HEK293 (cell line): Measurements from ENCODE around the gene NDUFB11.

Experiments used
- TCF7L2 ChIP-seq: IDR thresholded peaks from 2 replicates; pipeline ENCODE4 v1.6.1; 2011; ENCODE audit warnings: low read depth, mild to moderate bottlenecking, inconsistent platforms, low read length, moderate library complexity, borderline replicate concordance
- ZBTB6 ChIP-seq: fragments of 450-650 bp; formaldehyde crosslinking; IDR thresholded peaks from 2 replicates; pipeline ENCODE4 v1.5.1; 2017; ENCODE audit warnings: missing biosample characterization, missing genetic modification characterization
- ZNF121 ChIP-seq: fragments of 450-650 bp; formaldehyde crosslinking; IDR thresholded peaks from 2 replicates; pipeline ENCODE4 v1.5.1; 2016; ENCODE audit warnings: missing biosample characterization, missing genetic modification characterization
- ZNF138 ChIP-seq: fragments of 450-650 bp; formaldehyde crosslinking; IDR thresholded peaks from 2 replicates; pipeline ENCODE4 v1.5.1; 2016; ENCODE audit warnings: missing biosample characterization, missing genetic modification characterization, borderline replicate concordance
- ZSCAN30 ChIP-seq: fragments of 450-650 bp; IDR thresholded peaks from 2 replicates; pipeline ENCODE4 v1.5.1; 2018; ENCODE audit warnings: missing biosample characterization, mild to moderate bottlenecking, missing genetic modification characterization, moderate library complexity
- TF ChIP-seq, protein P1 (sequence below): fragments of 450-650 bp; formaldehyde crosslinking; IDR thresholded peaks from 2 replicates; pipeline ENCODE4 v1.5.1; 2016; ENCODE audit warnings: missing biosample characterization, missing genetic modification characterization
- TF ChIP-seq, protein P2 (sequence below): fragments of 450-650 bp; formaldehyde crosslinking; IDR thresholded peaks from 2 replicates; pipeline ENCODE4 v1.5.0; 2017; ENCODE audit warnings: missing biosample characterization, missing genetic modification characterization, borderline replicate concordance
- TF ChIP-seq, protein P3 (sequence below): fragments of 450-650 bp; formaldehyde crosslinking; IDR thresholded peaks from 2 replicates; pipeline ENCODE4 v1.5.1; 2016; ENCODE audit warnings: missing biosample characterization, missing genetic modification characterization

DNA sequence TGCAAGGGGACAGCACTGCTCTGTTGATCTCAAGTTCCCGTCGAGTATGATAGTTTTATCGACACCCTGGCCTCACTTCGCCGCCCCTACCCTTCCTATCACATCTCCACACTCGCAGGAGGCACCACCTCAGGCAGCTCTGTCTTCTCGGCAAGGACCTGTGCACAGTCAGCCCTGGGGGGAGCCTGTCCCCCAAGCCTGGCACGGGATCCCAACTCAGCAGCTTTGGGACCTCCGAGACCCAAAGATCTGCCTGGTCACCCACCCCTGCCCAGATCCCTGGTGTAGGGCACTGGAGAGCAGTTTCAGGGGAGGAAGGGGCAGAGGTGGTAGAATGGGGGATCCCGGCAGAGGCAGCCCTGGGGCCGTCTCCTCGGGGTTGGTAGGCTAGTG is 31.1 kb upstream of the NDUFB11 start:
- TF ChIP-seq, protein P1, sequence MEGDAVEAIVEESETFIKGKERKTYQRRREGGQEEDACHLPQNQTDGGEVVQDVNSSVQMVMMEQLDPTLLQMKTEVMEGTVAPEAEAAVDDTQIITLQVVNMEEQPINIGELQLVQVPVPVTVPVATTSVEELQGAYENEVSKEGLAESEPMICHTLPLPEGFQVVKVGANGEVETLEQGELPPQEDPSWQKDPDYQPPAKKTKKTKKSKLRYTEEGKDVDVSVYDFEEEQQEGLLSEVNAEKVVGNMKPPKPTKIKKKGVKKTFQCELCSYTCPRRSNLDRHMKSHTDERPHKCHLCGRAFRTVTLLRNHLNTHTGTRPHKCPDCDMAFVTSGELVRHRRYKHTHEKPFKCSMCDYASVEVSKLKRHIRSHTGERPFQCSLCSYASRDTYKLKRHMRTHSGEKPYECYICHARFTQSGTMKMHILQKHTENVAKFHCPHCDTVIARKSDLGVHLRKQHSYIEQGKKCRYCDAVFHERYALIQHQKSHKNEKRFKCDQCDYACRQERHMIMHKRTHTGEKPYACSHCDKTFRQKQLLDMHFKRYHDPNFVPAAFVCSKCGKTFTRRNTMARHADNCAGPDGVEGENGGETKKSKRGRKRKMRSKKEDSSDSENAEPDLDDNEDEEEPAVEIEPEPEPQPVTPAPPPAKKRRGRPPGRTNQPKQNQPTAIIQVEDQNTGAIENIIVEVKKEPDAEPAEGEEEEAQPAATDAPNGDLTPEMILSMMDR = no peak
- no peak for TF ChIP-seq ZNF121 (tag by site-specific recombination)
- TF ChIP-seq ZBTB6 (tag by site-specific recombination) = no peak
- TF ChIP-seq ZSCAN30 = no peak
- TF ChIP-seq, protein P2, sequence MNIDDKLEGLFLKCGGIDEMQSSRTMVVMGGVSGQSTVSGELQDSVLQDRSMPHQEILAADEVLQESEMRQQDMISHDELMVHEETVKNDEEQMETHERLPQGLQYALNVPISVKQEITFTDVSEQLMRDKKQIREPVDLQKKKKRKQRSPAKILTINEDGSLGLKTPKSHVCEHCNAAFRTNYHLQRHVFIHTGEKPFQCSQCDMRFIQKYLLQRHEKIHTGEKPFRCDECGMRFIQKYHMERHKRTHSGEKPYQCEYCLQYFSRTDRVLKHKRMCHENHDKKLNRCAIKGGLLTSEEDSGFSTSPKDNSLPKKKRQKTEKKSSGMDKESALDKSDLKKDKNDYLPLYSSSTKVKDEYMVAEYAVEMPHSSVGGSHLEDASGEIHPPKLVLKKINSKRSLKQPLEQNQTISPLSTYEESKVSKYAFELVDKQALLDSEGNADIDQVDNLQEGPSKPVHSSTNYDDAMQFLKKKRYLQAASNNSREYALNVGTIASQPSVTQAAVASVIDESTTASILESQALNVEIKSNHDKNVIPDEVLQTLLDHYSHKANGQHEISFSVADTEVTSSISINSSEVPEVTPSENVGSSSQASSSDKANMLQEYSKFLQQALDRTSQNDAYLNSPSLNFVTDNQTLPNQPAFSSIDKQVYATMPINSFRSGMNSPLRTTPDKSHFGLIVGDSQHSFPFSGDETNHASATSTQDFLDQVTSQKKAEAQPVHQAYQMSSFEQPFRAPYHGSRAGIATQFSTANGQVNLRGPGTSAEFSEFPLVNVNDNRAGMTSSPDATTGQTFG (tag by site-specific recombination) = no peak
- TF ChIP-seq, protein P3, sequence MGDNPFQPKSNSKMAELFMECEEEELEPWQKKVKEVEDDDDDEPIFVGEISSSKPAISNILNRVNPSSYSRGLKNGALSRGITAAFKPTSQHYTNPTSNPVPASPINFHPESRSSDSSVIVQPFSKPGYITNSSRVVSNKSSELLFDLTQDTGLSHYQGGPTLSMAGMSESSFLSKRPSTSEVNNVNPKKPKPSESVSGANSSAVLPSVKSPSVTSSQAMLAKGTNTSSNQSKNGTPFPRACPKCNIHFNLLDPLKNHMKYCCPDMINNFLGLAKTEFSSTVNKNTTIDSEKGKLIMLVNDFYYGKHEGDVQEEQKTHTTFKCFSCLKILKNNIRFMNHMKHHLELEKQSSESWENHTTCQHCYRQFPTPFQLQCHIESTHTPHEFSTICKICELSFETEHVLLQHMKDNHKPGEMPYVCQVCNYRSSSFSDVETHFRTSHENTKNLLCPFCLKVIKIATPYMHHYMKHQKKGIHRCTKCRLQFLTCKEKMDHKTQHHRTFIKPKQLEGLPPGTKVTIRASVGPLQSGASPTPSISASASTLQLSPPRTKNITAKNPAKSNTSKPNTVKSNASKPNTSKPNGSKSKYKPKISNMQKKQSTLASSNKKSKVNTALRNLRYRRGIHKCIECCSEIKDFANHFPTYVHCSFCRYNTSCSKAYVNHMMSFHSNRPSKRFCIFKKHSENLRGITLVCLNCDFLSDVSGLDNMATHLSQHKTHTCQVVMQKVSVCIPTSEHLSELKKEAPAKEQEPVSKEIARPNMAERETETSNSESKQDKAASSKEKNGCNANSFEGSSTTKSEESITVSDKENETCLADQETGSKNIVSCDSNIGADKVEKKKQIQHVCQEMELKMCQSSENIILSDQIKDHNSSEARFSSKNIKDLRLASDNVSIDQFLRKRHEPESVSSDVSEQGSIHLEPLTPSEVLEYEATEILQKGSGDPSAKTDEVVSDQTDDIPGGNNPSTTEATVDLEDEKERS (tag by site-specific recombination) = no peak
- TF ChIP-seq TCF7L2 = no peak
- TF ChIP-seq ZNF138 = no peak
